ENCODE data around the gene NPFFR2.
"Not testable (repeated sequence)": the region's sequence is repeated elsewhere in the genome, so short reads cannot be mapped to it uniquely, and the experiment has no call there.

Gene NPFFR2

GRCh38 chr4:72139997-72140396 is 108.2 kb downstream of the NPFFR2 start:
- H3K9me3 ChIP-seq; H3K4me1 ChIP-seq; H3K27me3 ChIP-seq (ENCODE audit: low read depth); in situ Hi-C loops (cut with MboI; ENCODE audit: low sequenced_read_pairs); DNase-seq (ENCODE audit: low spot score in 2 of 2); H3K36me3 ChIP-seq (replicated peaks); H3K4me3 ChIP-seq: not testable (repeated sequence)

- DNase-seq (ENCODE audit: low spot score in 2 of 2) = no peak
- Histone ChIP-seq H3K9me3 (no peaks in the 10 kb centered on the region), H3K4me1 (peaks cover 2% of the 10 kb centered on the region; the same call in 1 of the 2 replicates), H3K4me3 (no peak overlapping the region), H3K36me3 (replicated peaks) (no peaks in the 10 kb centered on the region), H3K27me3 (ENCODE audit: low read depth) (no peaks in the 10 kb centered on the region)
- in situ Hi-C loops (cut with MboI; ENCODE audit: low sequenced_read_pairs) = no loop called here
These were observed 112.4 kb downstream of the NPFFR2 start for GRCh38 chr4:72144241-72144640.

DNA sequence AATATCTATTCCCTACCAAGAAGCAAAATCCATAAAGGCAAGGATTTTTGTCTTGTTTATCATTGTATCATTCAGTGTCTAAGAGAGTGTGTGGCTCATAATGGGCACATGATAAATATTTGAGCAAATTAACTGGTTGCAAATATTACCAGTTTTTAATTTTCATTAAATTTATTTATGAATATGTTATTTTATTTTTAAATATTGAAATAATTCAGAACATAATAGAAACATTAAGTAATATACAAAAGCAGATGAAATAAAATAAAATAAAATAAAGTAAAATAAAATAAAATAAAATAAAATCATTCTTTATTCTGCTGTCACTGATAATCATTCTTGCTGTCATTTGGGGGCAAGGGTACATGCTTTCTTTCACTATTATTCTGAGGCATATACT is 120.9 kb downstream of the NPFFR2 start:
- H3K4me1 ChIP-seq = no peaks in the 10 kb centered on the region; the same call in 1 of the 2 replicates
- no peaks in the 10 kb centered on the region for H3K9me3 ChIP-seq
- in situ Hi-C loops (cut with MboI; ENCODE audit: low sequenced_read_pairs) = no loop called here
- H3K36me3 ChIP-seq (replicated peaks) = no peaks in the 10 kb centered on the region
- H3K4me3 ChIP-seq = no peak overlapping the region
- H3K27me3 ChIP-seq (ENCODE audit: low read depth) = no peaks in the 10 kb centered on the region
- no peak for DNase-seq (ENCODE audit: low spot score in 2 of 2)

GRCh38 chr4:72153634-72154033 is 121.8 kb downstream of the NPFFR2 start:
- H3K36me3 ChIP-seq (replicated peaks); H3K9me3 ChIP-seq; H3K4me1 ChIP-seq; H3K4me3 ChIP-seq; H3K27me3 ChIP-seq (ENCODE audit: low read depth); in situ Hi-C loops (cut with MboI; ENCODE audit: low sequenced_read_pairs); DNase-seq (ENCODE audit: low spot score in 2 of 2): not testable (repeated sequence)

- H3K4me1 ChIP-seq; in situ Hi-C loops (cut with MboI; ENCODE audit: low sequenced_read_pairs); H3K36me3 ChIP-seq (replicated peaks); DNase-seq (ENCODE audit: low spot score in 2 of 2); H3K27me3 ChIP-seq (ENCODE audit: low read depth); H3K9me3 ChIP-seq; H3K4me3 ChIP-seq: not testable (repeated sequence)
These were observed 137.5 kb downstream of the NPFFR2 start for GRCh38 chr4:72169285-72169684.

DNA sequence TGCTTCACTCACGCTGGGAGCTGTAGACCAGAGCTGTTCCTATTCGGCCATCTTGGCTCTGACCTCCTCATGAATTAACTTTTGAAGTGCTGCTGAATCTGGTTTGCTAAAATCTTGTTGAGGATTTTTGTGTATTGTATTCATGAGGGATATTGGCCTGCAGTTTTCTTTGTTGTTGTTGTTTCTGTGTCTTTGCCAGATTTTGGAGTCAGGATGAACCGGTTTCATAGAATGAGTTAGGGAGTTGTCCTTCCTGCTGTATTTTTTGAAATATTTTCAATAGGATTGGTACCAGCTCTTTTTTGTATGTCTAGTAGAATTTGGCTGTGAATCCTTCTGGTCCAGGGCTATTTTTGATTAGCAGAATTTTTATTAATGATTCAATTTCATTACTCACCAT is 138.1 kb downstream of the NPFFR2 start:
- in situ Hi-C loops (cut with MboI; ENCODE audit: low sequenced_read_pairs) = no loop called here
- no peaks in the 10 kb centered on the region for H3K9me3 ChIP-seq
- H3K36me3 ChIP-seq (replicated peaks) = no peaks in the 10 kb centered on the region
- DNase-seq (ENCODE audit: low spot score in 2 of 2) = no peak
- H3K27me3 ChIP-seq (ENCODE audit: low read depth) = no peaks in the 10 kb centered on the region
- H3K4me3 ChIP-seq = no peak overlapping the region
- peaks cover 10% of the 10 kb centered on the region for H3K4me1 ChIP-seq

GRCh38 chr4:72171761-72172160 is 140.0 kb downstream of the NPFFR2 start:
- Histone ChIP-seq H3K4me3 (no peak overlapping the region), H3K27me3 (ENCODE audit: low read depth) (no peaks in the 10 kb centered on the region), H3K4me1 (peaks cover 10% of the 10 kb centered on the region), H3K9me3 (no peaks in the 10 kb centered on the region), H3K36me3 (replicated peaks) (no peaks in the 10 kb centered on the region)
- in situ Hi-C loops (cut with MboI; ENCODE audit: low sequenced_read_pairs) = no loop called here
- no peak for DNase-seq (ENCODE audit: low spot score in 2 of 2)

DNA sequence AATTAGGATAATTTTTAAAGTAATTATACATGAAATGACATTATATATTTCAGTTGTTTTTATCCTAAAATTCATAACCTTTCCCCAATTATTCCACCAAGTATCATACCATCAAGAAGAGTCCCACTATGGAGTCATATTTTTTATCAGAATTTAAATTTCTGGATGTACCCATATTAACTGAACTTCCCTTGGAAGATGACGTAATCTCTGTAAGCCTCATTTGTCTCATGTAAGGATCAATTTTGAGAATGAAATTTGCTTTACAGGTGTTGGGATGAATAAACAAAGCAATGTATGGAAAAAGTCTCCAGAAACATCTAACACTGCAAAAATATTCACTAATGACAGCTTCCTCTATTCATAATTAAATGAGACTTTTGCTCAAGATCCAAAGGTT is 147.5 kb downstream of the NPFFR2 start:
- in situ Hi-C loops (cut with MboI; ENCODE audit: low sequenced_read_pairs) = no loop called here
- Histone ChIP-seq H3K36me3 (replicated peaks) (no peaks in the 10 kb centered on the region), H3K27me3 (ENCODE audit: low read depth) (no peaks in the 10 kb centered on the region), H3K4me1 (no peaks in the 10 kb centered on the region), H3K9me3 (no peaks in the 10 kb centered on the region), H3K4me3 (no peak overlapping the region)
- DNase-seq (ENCODE audit: low spot score in 2 of 2) = no peak

- no peak for DNase-seq (ENCODE audit: low spot score in 2 of 2)
- Histone ChIP-seq H3K9me3 (no peaks in the 10 kb centered on the region), H3K4me1 (no peaks in the 10 kb centered on the region), H3K36me3 (replicated peaks) (no peaks in the 10 kb centered on the region), H3K27me3 (ENCODE audit: low read depth) (no peaks in the 10 kb centered on the region), H3K4me3 (no peak overlapping the region)
- in situ Hi-C loops (cut with MboI; ENCODE audit: low sequenced_read_pairs) = no loop called here
These were observed 154.9 kb downstream of the NPFFR2 start for GRCh38 chr4:72186714-72187113.

DNA sequence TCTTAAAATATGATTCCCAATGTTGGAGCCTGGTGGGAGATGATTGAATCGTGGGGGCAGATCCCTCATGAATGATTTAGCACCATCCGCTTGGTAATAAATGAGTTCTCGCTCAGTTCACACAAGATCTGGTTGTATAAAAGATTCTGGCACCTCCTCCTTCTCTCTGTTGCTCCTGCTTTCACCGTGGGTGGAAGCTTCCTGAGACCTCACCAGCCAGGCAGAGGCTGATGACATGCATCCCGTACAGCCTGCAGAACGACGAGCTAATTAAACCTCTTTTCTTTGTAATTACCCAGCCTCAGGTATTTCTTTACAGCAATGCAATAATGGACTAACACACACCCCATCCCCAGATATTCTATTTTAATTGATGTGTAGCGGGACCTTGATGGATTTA is 162.2 kb downstream of the NPFFR2 start:
- Histone ChIP-seq H3K4me1 (no peaks in the 10 kb centered on the region), H3K9me3 (no peaks in the 10 kb centered on the region), H3K4me3 (no peak overlapping the region), H3K36me3 (replicated peaks) (no peaks in the 10 kb centered on the region), H3K27me3 (ENCODE audit: low read depth) (no peaks in the 10 kb centered on the region)
- in situ Hi-C loops (cut with MboI; ENCODE audit: low sequenced_read_pairs) = no loop called here
- DNase-seq (ENCODE audit: low spot score in 2 of 2) = no peak

DNA sequence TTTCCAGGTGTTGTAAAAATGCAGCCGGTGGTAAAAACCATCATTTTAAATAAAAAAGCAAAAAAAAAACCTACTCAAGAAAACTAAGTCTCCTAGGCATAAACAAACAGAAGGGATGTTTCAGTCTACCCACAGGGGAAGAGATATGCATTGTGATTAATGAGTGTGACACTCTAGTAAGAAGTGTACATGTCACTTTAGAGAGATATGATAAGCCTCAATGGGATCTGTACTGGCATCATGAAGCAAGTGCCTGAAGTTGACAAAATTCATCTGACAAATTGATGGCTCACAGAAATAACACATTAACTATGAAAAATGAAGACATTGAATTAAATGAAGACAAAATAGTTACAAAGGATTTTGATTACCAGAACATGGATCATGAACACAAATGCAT is 162.7 kb downstream of the NPFFR2 start:
- Histone ChIP-seq H3K4me3 (no peak overlapping the region), H3K36me3 (replicated peaks) (no peaks in the 10 kb centered on the region), H3K4me1 (no peaks in the 10 kb centered on the region), H3K9me3 (no peaks in the 10 kb centered on the region), H3K27me3 (ENCODE audit: low read depth) (no peaks in the 10 kb centered on the region)
- DNase-seq (ENCODE audit: low spot score in 2 of 2) = no peak
- in situ Hi-C loops (cut with MboI; ENCODE audit: low sequenced_read_pairs) = no loop called here

Data from HAP-1 (cell line).